Keratinocyte (primary cell): ENCODE data around the gene ARHGAP31.
"Not testable (repeated sequence)": the region's sequence is repeated elsewhere in the genome, so short reads cannot be mapped to it uniquely, and the experiment has no call there.

Source experiments
- EZH2 ChIP-seq: IDR thresholded peaks from one replicate; pipeline ENCODE4 v1.6.1; 2012; ENCODE audit warnings: inconsistent platforms, mild to moderate bottlenecking, low read length, moderate library complexity
- TF ChIP-seq, protein P1 (sequence below), 3 experiments: IDR thresholded peaks in 1 of 3; conservative IDR thresholded peaks in 1 of 3; optimal IDR thresholded peaks in 1 of 3; 2 replicates in 2 of 3; 3 replicates in 1 of 3; pipeline versions ENCODE3 to v1.5.1; 2011; ENCODE audit warnings: low read length in 3 of 3, mild to moderate bottlenecking in 3 of 3, moderate library complexity in 2 of 3, control low read depth in 1 of 3, inconsistent platforms in 1 of 3; ENCODE audit not compliant: insufficient read depth in 2 of 3; ENCODE audit errors: extremely low read depth in 1 of 3

DNA sequence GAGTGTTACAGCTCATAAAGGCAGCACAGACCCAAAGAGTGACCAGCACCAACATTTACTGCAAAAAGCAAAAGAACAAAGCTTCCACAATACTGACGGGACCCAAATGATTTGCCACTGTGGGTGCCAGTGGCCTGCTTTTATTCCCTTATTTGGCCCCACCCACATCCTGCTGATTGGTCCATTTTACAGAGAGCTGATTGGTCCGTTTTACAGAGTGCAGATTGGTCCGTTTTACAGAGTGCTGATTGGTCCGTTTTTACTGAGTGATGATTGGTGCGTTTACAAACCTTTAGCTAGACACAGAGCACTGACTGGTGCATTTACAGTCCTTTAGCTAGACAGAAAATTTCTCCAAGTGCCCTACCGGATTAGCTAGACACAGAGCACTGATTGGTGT is 43.2 kb downstream of the ARHGAP31 start:
- TF ChIP-seq, protein P1, sequence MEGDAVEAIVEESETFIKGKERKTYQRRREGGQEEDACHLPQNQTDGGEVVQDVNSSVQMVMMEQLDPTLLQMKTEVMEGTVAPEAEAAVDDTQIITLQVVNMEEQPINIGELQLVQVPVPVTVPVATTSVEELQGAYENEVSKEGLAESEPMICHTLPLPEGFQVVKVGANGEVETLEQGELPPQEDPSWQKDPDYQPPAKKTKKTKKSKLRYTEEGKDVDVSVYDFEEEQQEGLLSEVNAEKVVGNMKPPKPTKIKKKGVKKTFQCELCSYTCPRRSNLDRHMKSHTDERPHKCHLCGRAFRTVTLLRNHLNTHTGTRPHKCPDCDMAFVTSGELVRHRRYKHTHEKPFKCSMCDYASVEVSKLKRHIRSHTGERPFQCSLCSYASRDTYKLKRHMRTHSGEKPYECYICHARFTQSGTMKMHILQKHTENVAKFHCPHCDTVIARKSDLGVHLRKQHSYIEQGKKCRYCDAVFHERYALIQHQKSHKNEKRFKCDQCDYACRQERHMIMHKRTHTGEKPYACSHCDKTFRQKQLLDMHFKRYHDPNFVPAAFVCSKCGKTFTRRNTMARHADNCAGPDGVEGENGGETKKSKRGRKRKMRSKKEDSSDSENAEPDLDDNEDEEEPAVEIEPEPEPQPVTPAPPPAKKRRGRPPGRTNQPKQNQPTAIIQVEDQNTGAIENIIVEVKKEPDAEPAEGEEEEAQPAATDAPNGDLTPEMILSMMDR (optimal IDR thresholded peaks at IDR 0.05 in 1 of 3, IDR thresholded peaks at IDR 0.05 in 1 of 3, conservative IDR thresholded peaks at IDR 0.05 in 1 of 3; ENCODE audit: extremely low read depth in 1 of 3, insufficient read depth in 2 of 3, low read length in 3 of 3): not testable (repeated sequence)
- not testable (repeated sequence) for TF ChIP-seq EZH2
